Fibroblast of upper back skin (primary cell): Measurements from ENCODE around the gene DDX39B.

Source experiments
- DNase-seq: peaks from one replicate; pipeline ENCODE4 v3.0.0-alpha.2; 2013

DDX39B gene

GRCh38 chr6:31575335-31575901 lies 33.6 kb upstream of the DDX39B start, which contains the start of gene TNF:
TSS of gene TNF (plus strand) at chr6:31575565. CDS start at chr6:31575742, 177 bp downstream.
- DNase-seq, result no peak

GRCh38 chr6:31574106-31575061 lies 32.6 kb upstream of the DDX39B start:
- no peak for DNase-seq

GRCh38 chr6:31573239-31574105 lies 31.7 kb upstream of the DDX39B start:
- no peak for DNase-seq

GRCh38 chr6:31572041-31572911 lies 30.5 kb upstream of the DDX39B start, which contains the start of gene LTA:
TSS of gene LTA (plus strand) at chr6:31572289. CDS start at chr6:31572743, 454 bp downstream.
- DNase-seq, result no peak

GRCh38 chr6:31569861-31570536 lies 28.2 kb upstream of the DDX39B start:
- DNase-seq, result no peak

- DNase-seq, result no peak
Observed at GRCh38 chr6:31568537-31568961, 26.7 kb upstream of the DDX39B start.

GRCh38 chr6:31567531-31568370 lies 25.9 kb upstream of the DDX39B start:
- no peak for DNase-seq

- DNase-seq, result no peak
Observed at GRCh38 chr6:31560697-31561058, 18.9 kb upstream of the DDX39B start.

- DNase-seq, result peak; percentile 26
Observed at GRCh38 chr6:31559958-31560696, 18.3 kb upstream of the DDX39B start.

GRCh38 chr6:31559606-31559957 lies 17.8 kb upstream of the DDX39B start:
- no peak for DNase-seq

GRCh38 chr6:31558631-31559500 lies 17.1 kb upstream of the DDX39B start:
- peak; percentile 57 for DNase-seq

GRCh38 chr6:31558318-31558625 lies 16.5 kb upstream of the DDX39B start:
- no peak for DNase-seq

- no peak for DNase-seq
Observed at GRCh38 chr6:31557443-31558317, 15.9 kb upstream of the DDX39B start.

GRCh38 chr6:31556307-31556706 lies 14.5 kb upstream of the DDX39B start:
- DNase-seq, result no peak

- DNase-seq, result peak; percentile 40
Observed at GRCh38 chr6:31551371-31551770, 9.6 kb upstream of the DDX39B start.

GRCh38 chr6:31548544-31548873 lies 6.7 kb upstream of the DDX39B start:
- DNase-seq, result no peak

GRCh38 chr6:31547727-31548543 lies 6.1 kb upstream of the DDX39B start:
- no peak for DNase-seq
